Measurements from ENCODE around the gene MEPE. TPM values are rescaled to one million over a fixed set of nuclear protein-coding genes. Genes with fewer than 3 reads are reported as not detected.

MEPE gene, protein sequence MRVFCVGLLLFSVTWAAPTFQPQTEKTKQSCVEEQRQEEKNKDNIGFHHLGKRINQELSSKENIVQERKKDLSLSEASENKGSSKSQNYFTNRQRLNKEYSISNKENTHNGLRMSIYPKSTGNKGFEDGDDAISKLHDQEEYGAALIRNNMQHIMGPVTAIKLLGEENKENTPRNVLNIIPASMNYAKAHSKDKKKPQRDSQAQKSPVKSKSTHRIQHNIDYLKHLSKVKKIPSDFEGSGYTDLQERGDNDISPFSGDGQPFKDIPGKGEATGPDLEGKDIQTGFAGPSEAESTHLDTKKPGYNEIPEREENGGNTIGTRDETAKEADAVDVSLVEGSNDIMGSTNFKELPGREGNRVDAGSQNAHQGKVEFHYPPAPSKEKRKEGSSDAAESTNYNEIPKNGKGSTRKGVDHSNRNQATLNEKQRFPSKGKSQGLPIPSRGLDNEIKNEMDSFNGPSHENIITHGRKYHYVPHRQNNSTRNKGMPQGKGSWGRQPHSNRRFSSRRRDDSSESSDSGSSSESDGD
- total RNA-seq (not detected), polyA plus RNA-seq (not detected)
- long read RNA-seq, donor 1 = 0 reads
- long read RNA-seq, donor 2 = 0 reads

DNA sequence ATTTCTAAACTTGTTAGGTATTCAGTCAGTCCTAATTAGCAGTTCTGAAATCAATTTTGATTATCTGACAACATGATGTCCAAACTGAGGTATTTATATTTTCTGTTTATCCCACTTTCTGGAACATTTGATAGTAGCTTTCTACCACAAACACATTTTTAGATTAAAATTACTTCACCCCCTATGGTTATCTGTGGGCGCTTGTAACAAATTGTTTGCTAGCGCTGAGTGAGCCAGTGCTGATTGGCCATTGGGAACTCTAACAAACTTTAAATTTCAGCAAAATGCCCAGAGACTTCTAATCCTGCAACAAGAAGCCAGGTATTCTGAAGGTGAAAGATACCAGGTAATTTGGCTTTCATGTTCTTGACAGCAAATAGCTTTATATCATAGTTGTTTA lies at the start of gene MEPE:
Gene MEPE (plus strand): TSS at position 301 of the 400 bp plus-strand sequence. CDS start 1,746 bp downstream, outside the sequence.
- ATAC-seq (ENCODE audit: low FRiP score) = no peak
- Histone ChIP-seq H3K27me3 (ENCODE audit: control insufficient read depth in 1 of 2, insufficient read depth in 2 of 2, low read length in 1 of 2) (no peaks in the 10 kb centered on the region), H3K27ac (ENCODE audit: low read depth in 1 of 2, low read length in 2 of 2) (no peak within 1 kb of the TSS), H3K9me3 (ENCODE audit: control insufficient read depth, low read length) (no peaks in the 10 kb centered on the region), H3K4me1 (ENCODE audit: control insufficient read depth in 1 of 2, insufficient read depth in 2 of 2, low read length in 2 of 2) (no peaks in the 10 kb centered on the region), H3K36me3 (ENCODE audit: control insufficient read depth in 1 of 2, insufficient read depth in 2 of 2, low read length in 1 of 2) (no peaks in the 10 kb centered on the region), H3K4me3 (ENCODE audit: low read length in 2 of 2) (no peak within 1 kb of the TSS)
- WGBS, 2 donors = 94 to 95% methylated on average over 2 of the region's 2 CpGs
- intact Hi-C loops (cut with DNase I) = no loop called here
- no peak for DNase-seq

DNA sequence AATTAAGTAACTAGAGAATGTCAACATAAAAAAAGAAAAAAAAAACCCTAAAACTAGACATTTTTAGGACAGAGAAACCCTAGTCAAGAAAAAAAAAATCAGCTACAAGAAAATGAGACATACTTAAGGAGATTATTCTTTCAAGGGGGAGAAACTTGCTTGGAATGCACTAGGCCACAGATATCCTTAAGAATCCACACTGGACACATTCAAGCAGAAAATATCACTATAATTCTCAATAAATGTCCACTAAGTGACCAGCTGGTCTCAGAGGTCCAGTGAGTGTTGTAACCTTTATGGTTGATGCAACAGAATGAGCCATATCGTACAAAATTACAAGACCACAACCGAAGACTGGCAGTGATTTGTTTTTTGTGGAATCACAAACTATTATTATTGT lies 49.0 kb upstream of the MEPE start:
- WGBS, 2 donors = 83 to 87% methylated on average over 2 of the region's 2 CpGs
- peaks cover 1% of the 10 kb centered on the region for H3K9me3 ChIP-seq (ENCODE audit: control insufficient read depth, low read length)
- ATAC-seq (ENCODE audit: low FRiP score) (no peak), DNase-seq (no peak)
- H3K4me1 ChIP-seq (ENCODE audit: control insufficient read depth in 1 of 2, insufficient read depth in 2 of 2, low read length in 2 of 2) = no peaks in the 10 kb centered on the region
- no peaks in the 10 kb centered on the region for H3K27me3 ChIP-seq (ENCODE audit: control insufficient read depth in 1 of 2, insufficient read depth in 2 of 2, low read length in 1 of 2)
- intact Hi-C loops (cut with DNase I) = no loop called here
- no peak overlapping the region for H3K4me3 ChIP-seq (ENCODE audit: low read length in 2 of 2)
- H3K36me3 ChIP-seq (ENCODE audit: control insufficient read depth in 1 of 2, insufficient read depth in 2 of 2, low read length in 1 of 2) = no peaks in the 10 kb centered on the region
- no peak overlapping the region for H3K27ac ChIP-seq (ENCODE audit: low read depth in 1 of 2, low read length in 2 of 2)

DNA sequence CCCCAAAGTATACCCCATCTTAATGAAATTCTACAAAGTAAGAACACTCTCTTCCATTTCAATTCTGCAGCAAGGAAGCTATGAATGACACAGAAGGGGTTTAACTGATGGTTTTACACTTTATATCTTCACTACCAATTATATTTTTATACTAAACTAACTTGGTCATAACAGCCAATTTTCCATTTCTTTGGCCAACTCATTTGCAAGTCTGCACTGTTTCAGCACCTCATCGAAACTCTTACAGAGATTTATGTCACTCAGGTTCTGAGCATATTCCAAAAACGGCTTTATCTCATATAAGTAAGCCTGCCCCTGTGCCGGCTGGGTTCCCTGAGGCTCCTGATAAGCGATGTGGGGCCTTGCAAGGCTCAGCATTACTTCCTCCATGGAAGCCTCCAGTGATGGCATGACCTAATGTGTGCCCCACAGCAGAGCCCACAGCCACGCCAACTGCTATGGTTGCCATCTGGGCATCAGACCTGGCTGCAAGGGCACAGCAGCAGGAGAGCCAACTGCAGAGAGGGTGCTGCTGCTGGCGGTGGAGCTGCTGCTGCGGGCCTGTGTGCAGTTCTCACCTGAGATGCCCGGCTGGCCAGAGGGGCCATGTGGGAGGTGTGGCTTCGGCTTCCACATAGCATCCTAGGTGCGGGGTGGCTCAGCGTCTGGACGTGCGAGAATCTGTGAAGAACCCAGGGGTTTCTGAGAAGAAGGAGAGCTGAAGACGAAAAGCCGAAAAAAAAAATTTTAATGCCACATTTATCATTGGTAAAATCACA lies 46.8 kb upstream of the MEPE start:
- 79 to 81% methylated on average over 15 of the region's 15 CpGs for WGBS, 2 donors
- no peak for ATAC-seq (ENCODE audit: low FRiP score)

DNA sequence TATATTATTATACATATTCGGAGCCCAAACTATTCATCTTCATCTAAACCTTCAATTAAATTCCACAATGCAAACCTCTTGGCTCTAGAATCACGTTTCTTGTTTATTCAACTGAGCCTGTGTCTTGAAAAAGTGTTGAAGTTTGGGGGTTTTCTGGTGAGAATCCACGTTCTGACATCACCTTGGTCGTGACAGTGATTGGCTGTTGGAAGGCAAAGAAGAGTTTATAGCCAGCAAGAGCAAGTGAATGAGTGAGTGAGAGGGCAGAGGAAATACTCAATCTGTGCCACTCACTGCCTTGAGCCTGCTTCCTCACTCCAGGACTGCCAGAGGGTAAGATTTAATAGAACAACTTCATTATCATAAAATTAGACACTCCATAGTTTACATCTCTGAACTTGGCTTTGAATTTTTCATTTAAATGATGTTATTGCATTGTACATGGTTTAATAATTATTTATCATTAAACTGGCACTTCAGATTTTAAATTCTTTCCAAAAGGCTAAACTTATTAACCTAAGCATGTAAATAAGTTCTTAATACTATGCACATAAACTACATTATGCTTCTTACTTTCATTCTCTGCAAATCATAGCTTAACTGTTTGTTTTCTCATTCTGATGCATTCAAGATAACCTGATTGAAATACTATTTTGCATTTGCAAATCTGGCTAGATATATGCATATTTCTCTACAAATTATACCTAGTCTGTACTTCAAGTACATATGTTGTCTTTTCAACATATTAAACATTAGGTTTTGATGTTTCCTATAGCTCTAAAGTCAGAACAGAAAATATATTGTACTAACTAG lies 33.3 kb upstream of the MEPE start, which contains the start of gene IBSP:
Gene IBSP (plus strand): TSS at position 254 of the 813 bp plus-strand sequence. CDS start 2,808 bp downstream, outside the sequence.
- no peak for DNase-seq
- WGBS, 2 donors = 20 to 23% methylated on average over 4 of the region's 4 CpGs
- H3K4me1 ChIP-seq (ENCODE audit: control insufficient read depth in 1 of 2, insufficient read depth in 2 of 2, low read length in 2 of 2) = no peaks in the 10 kb centered on the region
- no peaks in the 10 kb centered on the region for H3K27me3 ChIP-seq (ENCODE audit: control insufficient read depth in 1 of 2, insufficient read depth in 2 of 2, low read length in 1 of 2)
- intact Hi-C loops (cut with DNase I) = no loop called here
- H3K9me3 ChIP-seq (ENCODE audit: control insufficient read depth, low read length) = no peaks in the 10 kb centered on the region
- H3K36me3 ChIP-seq (ENCODE audit: control insufficient read depth in 1 of 2, insufficient read depth in 2 of 2, low read length in 1 of 2) = no peaks in the 10 kb centered on the region
- no peak for ATAC-seq (ENCODE audit: low FRiP score)
- no peak within 1 kb of the TSS for H3K4me3 ChIP-seq (ENCODE audit: low read length in 2 of 2)
- H3K27ac ChIP-seq (ENCODE audit: low read depth in 1 of 2, low read length in 2 of 2) = no peak within 1 kb of the TSS

More for the DNA sequence above, 46.8 kb upstream of the MEPE start:
- Histone ChIP-seq H3K4me3 (ENCODE audit: low read length in 2 of 2) (no peak overlapping the region), H3K36me3 (ENCODE audit: control insufficient read depth in 1 of 2, insufficient read depth in 2 of 2, low read length in 1 of 2) (no peaks in the 10 kb centered on the region), H3K27ac (ENCODE audit: low read depth in 1 of 2, low read length in 2 of 2) (no peak overlapping the region), H3K4me1 (ENCODE audit: control insufficient read depth in 1 of 2, insufficient read depth in 2 of 2, low read length in 2 of 2) (no peaks in the 10 kb centered on the region), H3K9me3 (ENCODE audit: control insufficient read depth, low read length) (peaks cover 1% of the 10 kb centered on the region), H3K27me3 (ENCODE audit: control insufficient read depth in 1 of 2, insufficient read depth in 2 of 2, low read length in 1 of 2) (no peaks in the 10 kb centered on the region)
- no peak for DNase-seq
- intact Hi-C loops (cut with DNase I) = no loop called here

DNA sequence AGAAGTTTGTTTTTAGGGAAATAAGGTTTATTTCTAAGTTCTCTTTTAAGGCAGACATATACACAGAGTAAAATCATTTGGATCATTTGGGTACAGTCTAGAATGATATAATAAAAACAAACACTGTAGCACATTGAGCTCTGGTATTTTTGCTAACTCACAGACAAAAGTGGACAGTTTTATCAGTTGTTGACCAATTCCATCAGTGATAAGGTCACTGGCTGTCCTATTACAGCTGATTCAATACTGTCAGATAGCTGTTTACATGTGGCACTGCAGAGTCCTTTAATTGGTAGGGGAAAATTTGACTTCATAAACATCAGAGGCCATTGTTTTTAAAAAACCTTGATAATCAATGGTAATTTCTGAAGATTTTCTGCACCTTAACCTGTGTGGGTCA lies 29.9 kb upstream of the MEPE start:
- no peak overlapping the region for H3K27ac ChIP-seq (ENCODE audit: low read depth in 1 of 2, low read length in 2 of 2)
- no peaks in the 10 kb centered on the region for H3K9me3 ChIP-seq (ENCODE audit: control insufficient read depth, low read length)
- intact Hi-C loops (cut with DNase I) = no loop called here
- H3K4me3 ChIP-seq (ENCODE audit: low read length in 2 of 2) = no peak overlapping the region
- DNase-seq (no peak), ATAC-seq (ENCODE audit: low FRiP score) (no peak)
- no peaks in the 10 kb centered on the region for H3K4me1 ChIP-seq (ENCODE audit: control insufficient read depth in 1 of 2, insufficient read depth in 2 of 2, low read length in 2 of 2)
- no peaks in the 10 kb centered on the region for H3K36me3 ChIP-seq (ENCODE audit: control insufficient read depth in 1 of 2, insufficient read depth in 2 of 2, low read length in 1 of 2)
- H3K27me3 ChIP-seq (ENCODE audit: control insufficient read depth in 1 of 2, insufficient read depth in 2 of 2, low read length in 1 of 2) = no peaks in the 10 kb centered on the region

DNA sequence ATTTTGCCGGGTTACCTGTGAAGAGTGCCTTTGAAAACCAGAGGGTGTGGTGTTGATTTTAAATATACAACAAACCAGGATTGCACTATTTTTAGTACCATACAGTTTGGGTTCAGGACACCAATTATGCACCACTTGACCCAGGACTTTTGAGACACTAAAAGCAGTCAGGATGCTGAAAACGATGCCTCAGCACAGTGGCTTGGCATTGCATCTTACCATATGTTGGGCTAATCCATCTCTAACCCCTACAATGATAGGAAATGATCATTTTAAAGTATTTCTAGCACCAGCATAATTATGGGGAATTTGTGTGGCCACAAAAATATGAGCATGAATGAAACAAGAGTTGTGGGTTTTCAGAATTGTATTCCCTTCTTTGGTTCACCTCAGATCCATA lies 29.3 kb upstream of the MEPE start:
- no peaks in the 10 kb centered on the region for H3K27me3 ChIP-seq (ENCODE audit: control insufficient read depth in 1 of 2, insufficient read depth in 2 of 2, low read length in 1 of 2)
- H3K36me3 ChIP-seq (ENCODE audit: control insufficient read depth in 1 of 2, insufficient read depth in 2 of 2, low read length in 1 of 2) = no peaks in the 10 kb centered on the region
- H3K9me3 ChIP-seq (ENCODE audit: control insufficient read depth, low read length) = no peaks in the 10 kb centered on the region
- H3K27ac ChIP-seq (ENCODE audit: low read depth in 1 of 2, low read length in 2 of 2) = no peak overlapping the region
- H3K4me1 ChIP-seq (ENCODE audit: control insufficient read depth in 1 of 2, insufficient read depth in 2 of 2, low read length in 2 of 2) = no peaks in the 10 kb centered on the region
- DNase-seq = no peak
- no peak for ATAC-seq (ENCODE audit: low FRiP score)
- 79 to 84% methylated on average over 2 of the region's 2 CpGs for WGBS, 2 donors
- H3K4me3 ChIP-seq (ENCODE audit: low read length in 2 of 2) = no peak overlapping the region
- intact Hi-C loops (cut with DNase I) = no loop called here

DNA sequence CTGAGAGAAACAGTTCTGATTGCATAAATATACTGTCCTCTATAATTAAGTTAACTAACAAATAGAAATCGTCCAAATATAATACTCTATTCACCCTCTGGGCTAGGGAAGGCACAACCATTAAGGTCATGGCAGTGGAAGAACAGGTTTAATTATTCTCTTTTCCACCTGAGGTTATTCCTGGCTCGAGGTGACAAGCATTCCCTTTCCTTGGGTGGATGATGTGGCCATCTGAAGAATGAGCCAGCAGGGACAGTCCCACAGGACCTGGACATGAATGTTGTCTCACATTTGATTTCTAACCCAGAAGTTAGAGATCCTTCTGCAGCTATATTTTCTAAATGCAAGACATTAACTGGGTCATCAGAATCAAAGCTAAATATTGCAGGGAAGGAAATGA lies 27.9 kb upstream of the MEPE start:
- Histone ChIP-seq H3K27ac (ENCODE audit: low read depth in 1 of 2, low read length in 2 of 2) (no peak overlapping the region), H3K9me3 (ENCODE audit: control insufficient read depth, low read length) (no peaks in the 10 kb centered on the region), H3K36me3 (ENCODE audit: control insufficient read depth in 1 of 2, insufficient read depth in 2 of 2, low read length in 1 of 2) (no peaks in the 10 kb centered on the region), H3K27me3 (ENCODE audit: control insufficient read depth in 1 of 2, insufficient read depth in 2 of 2, low read length in 1 of 2) (no peaks in the 10 kb centered on the region), H3K4me1 (ENCODE audit: control insufficient read depth in 1 of 2, insufficient read depth in 2 of 2, low read length in 2 of 2) (no peaks in the 10 kb centered on the region), H3K4me3 (ENCODE audit: low read length in 2 of 2) (no peak overlapping the region)
- WGBS, 2 donors = 53 to 61% methylated on average over 2 of the region's 2 CpGs
- DNase-seq = no peak
- ATAC-seq (ENCODE audit: low FRiP score) = no peak
- intact Hi-C loops (cut with DNase I) = no loop called here

DNA sequence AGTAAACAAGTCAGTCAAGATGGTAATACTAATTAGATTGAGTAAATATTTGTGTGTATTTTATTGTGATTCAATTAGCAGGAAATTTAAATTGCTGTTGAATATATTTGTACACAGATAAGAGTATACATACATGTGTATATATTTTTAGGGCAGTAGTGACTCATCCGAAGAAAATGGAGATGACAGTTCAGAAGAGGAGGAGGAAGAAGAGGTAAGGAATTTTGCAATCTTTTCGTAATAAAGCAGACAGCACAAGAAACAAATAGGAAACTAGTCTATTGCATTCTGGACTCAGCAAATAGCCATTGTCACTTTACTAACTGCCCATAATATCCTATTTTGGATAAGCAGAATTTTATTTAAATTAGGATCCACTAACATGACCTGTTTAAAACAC lies 26.8 kb upstream of the MEPE start:
- H3K4me3 ChIP-seq (ENCODE audit: low read length in 2 of 2) = no peak overlapping the region
- intact Hi-C loops (cut with DNase I) = no loop called here
- DNase-seq = no peak
- no peaks in the 10 kb centered on the region for H3K9me3 ChIP-seq (ENCODE audit: control insufficient read depth, low read length)
- no peaks in the 10 kb centered on the region for H3K27me3 ChIP-seq (ENCODE audit: control insufficient read depth in 1 of 2, insufficient read depth in 2 of 2, low read length in 1 of 2)
- 76 to 90% methylated on average over 2 of the region's 2 CpGs for WGBS, 2 donors
- H3K27ac ChIP-seq (ENCODE audit: low read depth in 1 of 2, low read length in 2 of 2) = no peak overlapping the region
- H3K36me3 ChIP-seq (ENCODE audit: control insufficient read depth in 1 of 2, insufficient read depth in 2 of 2, low read length in 1 of 2) = no peaks in the 10 kb centered on the region
- no peaks in the 10 kb centered on the region for H3K4me1 ChIP-seq (ENCODE audit: control insufficient read depth in 1 of 2, insufficient read depth in 2 of 2, low read length in 2 of 2)
- ATAC-seq (ENCODE audit: low FRiP score) = no peak

All from aorta (tissue), 5 donors.